AG04449 (cell line): ENCODE results near the gene ARX.

Experiments
- CTCF ChIA-PET: fragments of 350-600 bp; formaldehyde crosslinking; extraction: SDS; loops from one replicate; lab custom pipeline; 2021; ENCODE audit warnings: antibody characterized with exemption; lab: Yijun Ruan, JAX
- POLR2A ChIA-PET: fragments of 400-600, 350-600 bp; formaldehyde crosslinking; extraction: SDS; loops from one replicate; lab custom pipeline; 2020; ENCODE audit warnings: antibody characterized with exemption, inconsistent platforms; lab: Yijun Ruan, JAX
- DNase-seq: peaks from one replicate; pipeline ENCODE4 v3.0.0-alpha.2; 2010; ENCODE audit warnings: low read depth, low spot score
- H3K4me3 ChIP-seq: 2 replicates; pipeline ENCODE4 v1.5.1; 2011; ENCODE audit warnings: low read depth, mild to moderate bottlenecking, control low read depth, low read length
- CTCF ChIP-seq: IDR thresholded peaks from one replicate; pipeline ENCODE4 v1.5.1; 2011; ENCODE audit warnings: mild to moderate bottlenecking, moderate library complexity, low read length, control low read depth, inconsistent platforms; ENCODE audit not compliant: insufficient read depth; ENCODE audit errors: missing control alignments

The ARX gene

GRCh38 chrX:25004485-25005032 lies 11.2 kb downstream of the ARX start:
- TF ChIP-seq CTCF = no peak
- CTCF ChIA-PET = interaction anchor here (1.1 kb wide), 1 partner anchor 139 kb away, joined by 3 read pairs; no protein-coding TSS in a partner anchor
- H3K4me3 ChIP-seq = peak overlapping the region; percentile 1; the same call in 1 of the 2 replicates
- DNase-seq = no peak
- POLR2A ChIA-PET = no interaction called here

GRCh38 chrX:25004040-25004439 lies 11.7 kb downstream of the ARX start:
- CTCF ChIA-PET = interaction anchor here (1.1 kb wide), 1 partner anchor 139 kb away, joined by 3 read pairs; no protein-coding TSS in a partner anchor
- DNase-seq = no peak
- POLR2A ChIA-PET = no interaction called here
- H3K4me3 ChIP-seq = no peak overlapping the region
- TF ChIP-seq CTCF = no peak

GRCh38 chrX:25003066-25003849 lies 12.5 kb downstream of the ARX start:
- ChIA-PET CTCF (no interaction called here), POLR2A (no interaction called here)
- DNase-seq = no peak
- no peak overlapping the region; the same call in 1 of the 2 replicates for H3K4me3 ChIP-seq
- TF ChIP-seq CTCF = no peak

GRCh38 chrX:25002661-25003020 lies 13.1 kb downstream of the ARX start:
- ChIA-PET POLR2A (no interaction called here), CTCF (no interaction called here)
- no peak for TF ChIP-seq CTCF
- peak overlapping the region; percentile 27 for H3K4me3 ChIP-seq
- no peak for DNase-seq

GRCh38 chrX:25001808-25002660 lies 13.7 kb downstream of the ARX start:
- CTCF ChIA-PET = no interaction called here
- POLR2A ChIA-PET = no interaction called here
- TF ChIP-seq CTCF = no peak
- no peak overlapping the region for H3K4me3 ChIP-seq
- no peak for DNase-seq

GRCh38 chrX:24999511-24999910 lies 16.3 kb downstream of the ARX start:
- ChIA-PET CTCF (no interaction called here), POLR2A (no interaction called here)
- TF ChIP-seq CTCF = no peak
- no peak for DNase-seq
- H3K4me3 ChIP-seq = no peak overlapping the region
